ENCODE measurements around the gene CLASP1.

The CLASP1 gene

GRCh38 chr2:121293450-121294325, 355.6 kb downstream of the CLASP1 start:
- no peak for DNase-seq (ENCODE audit: low read depth, low spot score)
- H3K4me3 ChIP-seq (ENCODE audit: low read length), result no peak overlapping the region

- H3K4me3 ChIP-seq (ENCODE audit: low read length), result no peak overlapping the region
- DNase-seq (ENCODE audit: low read depth, low spot score), result no peak
Observed at GRCh38 chr2:121291251-121291580, 358.0 kb downstream of the CLASP1 start.

GRCh38 chr2:121289271-121289670, 360.0 kb downstream of the CLASP1 start:
- DNase-seq (ENCODE audit: low read depth, low spot score), result no peak
- H3K4me3 ChIP-seq (ENCODE audit: low read length), result no peak overlapping the region

- no peak overlapping the region for H3K4me3 ChIP-seq (ENCODE audit: low read length)
- DNase-seq (ENCODE audit: low read depth, low spot score), result no peak
Observed at GRCh38 chr2:121288454-121289231, 360.6 kb downstream of the CLASP1 start.

- DNase-seq (ENCODE audit: low read depth, low spot score), result no peak
- H3K4me3 ChIP-seq (ENCODE audit: low read length), result no peak overlapping the region
Observed at GRCh38 chr2:121287956-121288355, 361.3 kb downstream of the CLASP1 start.
